Liver (tissue), 9 donors: ENCODE measurements around the gene OOSP3. TPM values are rescaled to one million over a fixed set of nuclear protein-coding genes. Genes with fewer than 3 reads are reported as not detected.

Experiments
- DNase-seq: peaks from one replicate; pipeline ENCODE4 v3.0.0-alpha.2; 2017; ENCODE audit warnings: low spot score
- H3K27ac ChIP-seq, 2 donors: one replicate each; pipeline ENCODE4 v1.7.0; 2013; ENCODE audit warnings: inconsistent platforms in 2 of 2, low read length in 2 of 2, control low read depth in 1 of 2, low read depth in 1 of 2, mild to moderate bottlenecking in 1 of 2
- H3K27me3 ChIP-seq, 4 donors: one replicate each; pipeline versions ENCODE4 v1.6.1 to v1.7.0; 2013; ENCODE audit warnings: low read length in 3 of 4, inconsistent platforms in 1 of 4, mild to moderate bottlenecking in 1 of 4, moderate library complexity in 1 of 4; ENCODE audit not compliant: control insufficient read depth in 4 of 4, insufficient read depth in 4 of 4
- H3K36me3 ChIP-seq, 4 donors: one replicate each; pipeline versions ENCODE4 v1.6.1 to v1.7.0; 2013; ENCODE audit warnings: low read length in 3 of 4, mild to moderate bottlenecking in 3 of 4, low read depth in 1 of 4, moderate library complexity in 1 of 4; ENCODE audit not compliant: control insufficient read depth in 4 of 4, insufficient read depth in 3 of 4
- H3K4me1 ChIP-seq, 4 donors: one replicate each; pipeline versions ENCODE4 v1.6.1 to v1.7.0; 2013; ENCODE audit warnings: low read length in 3 of 4, mild to moderate bottlenecking in 3 of 4, moderate library complexity in 1 of 4; ENCODE audit not compliant: control insufficient read depth in 4 of 4, insufficient read depth in 4 of 4
- H3K4me3 ChIP-seq, 3 donors: one replicate each; pipeline versions ENCODE4 v1.6.1 to v1.7.0; 2013; ENCODE audit warnings: low read length in 3 of 3, control low read depth in 1 of 3, low read depth in 1 of 3, mild to moderate bottlenecking in 1 of 3
- H3K9ac ChIP-seq, 2 donors: one replicate each; pipeline ENCODE4 v1.7.0; 2013; ENCODE audit warnings: low read length in 2 of 2, mild to moderate bottlenecking in 2 of 2, moderate library complexity in 2 of 2, control low read depth in 1 of 2, low read depth in 1 of 2
- H3K9me3 ChIP-seq, 4 donors: one replicate each; pipeline versions ENCODE4 v1.6.1 to v1.7.0; 2013; ENCODE audit warnings: low read length in 3 of 4; ENCODE audit not compliant: control insufficient read depth in 4 of 4
- ATF3 ChIP-seq: IDR thresholded peaks from 2 replicates; pipeline ENCODE4 v1.6.1; 2016; ENCODE audit warnings: antibody characterized with exemption
- EGR1 ChIP-seq, 2 donors: IDR thresholded peaks; 2 replicates each; pipeline ENCODE4 v1.6.1; 2016 to 2018; ENCODE audit warnings: antibody characterized with exemption in 2 of 2, low read depth in 2 of 2
- FOXA1 ChIP-seq: IDR thresholded peaks from 2 replicates; pipeline ENCODE4 v1.6.1; 2016; ENCODE audit warnings: antibody characterized with exemption
- FOXA2 ChIP-seq: IDR thresholded peaks from 2 replicates; pipeline ENCODE4 v1.6.1; 2016; ENCODE audit warnings: antibody characterized with exemption
- GABPA ChIP-seq, 2 donors: IDR thresholded peaks in 1 of 2; conservative IDR thresholded peaks in 1 of 2; 2 replicates each; pipeline ENCODE4 v1.6.1; 2016; ENCODE audit warnings: antibody characterized with exemption in 2 of 2, mild to moderate bottlenecking in 1 of 2, moderate library complexity in 1 of 2
- HNF4A ChIP-seq, 2 donors: conservative IDR thresholded peaks; 2 replicates each; pipeline ENCODE4 v1.6.1; 2016; ENCODE audit warnings: antibody characterized with exemption in 2 of 2, mild to moderate bottlenecking in 2 of 2
- HNF4G ChIP-seq: IDR thresholded peaks from 2 replicates; pipeline ENCODE4 v1.6.1; 2016; ENCODE audit warnings: antibody characterized with exemption
- JUND ChIP-seq, 2 donors: IDR thresholded peaks; 2 replicates each; pipeline ENCODE4 v1.6.1; 2016; ENCODE audit warnings: antibody characterized with exemption in 2 of 2
- NR2F2 ChIP-seq: IDR thresholded peaks from 2 replicates; pipeline ENCODE4 v1.6.1; 2016; ENCODE audit warnings: antibody characterized with exemption
- RAD21 ChIP-seq, 2 donors: IDR thresholded peaks; 2 replicates each; pipeline ENCODE4 v1.6.1; 2016; ENCODE audit warnings: antibody characterized with exemption in 2 of 2, mild to moderate bottlenecking in 2 of 2
- RXRA ChIP-seq, 2 donors: IDR thresholded peaks; 2 replicates each; pipeline ENCODE4 v1.6.1; 2017 to 2018; ENCODE audit warnings: antibody characterized with exemption in 2 of 2, mild to moderate bottlenecking in 1 of 2
- SP1 ChIP-seq: IDR thresholded peaks from 2 replicates; pipeline ENCODE4 v1.6.1; 2018; ENCODE audit warnings: antibody characterized with exemption, mild to moderate bottlenecking
- TAF1 ChIP-seq: conservative IDR thresholded peaks from 2 replicates; pipeline ENCODE4 v1.6.1; 2016; ENCODE audit warnings: antibody characterized with exemption, mild to moderate bottlenecking
- YY1 ChIP-seq: IDR thresholded peaks from 2 replicates; pipeline ENCODE4 v1.6.1; 2016; ENCODE audit warnings: antibody characterized with exemption, mild to moderate bottlenecking
- ZBTB33 ChIP-seq: IDR thresholded peaks from 2 replicates; pipeline ENCODE4 v1.6.1; 2016; ENCODE audit warnings: antibody characterized with exemption
- WGBS: extraction: QIAGEN DNeasy Blood & Tissue Kit; methylation state at CpG from one replicate; pipeline ENCODE4 v1.1.7; 2013; 5-methylcytosine and 5-hydroxymethylcytosine counted together
- polyA plus RNA-seq, 2 donors: library from polyadenylated mRNA; stranded (reverse) in 1 of 2; unstranded in 1 of 2; fragments of 200-250 nt in 1 of 2; fragments of >200 nt in 1 of 2; fragmentation: Nextera tagmentation in 1 of 2; extraction: Ambion mirVana in 1 of 2; gene quantifications; one replicate each; pipeline versions ENCODE4 v1.2.1 to v1.2.3, GENCODE V29; 2013 to 2015
- total RNA-seq, 2 donors: library from RNA; depleted of rRNA; stranded (reverse); fragments of >200 nt; gene quantifications; one replicate each; pipeline ENCODE4 v1.2.3, GENCODE V29; 2014
- TF ChIP-seq, protein P1 (sequence below): IDR thresholded peaks from 2 replicates; pipeline ENCODE4 v1.6.1; 2016; ENCODE audit warnings: antibody characterized with exemption, mild to moderate bottlenecking
- TF ChIP-seq, protein P2 (sequence below): IDR thresholded peaks from 2 replicates; pipeline ENCODE4 v1.6.1; 2016; ENCODE audit warnings: antibody characterized with exemption
- TF ChIP-seq, protein P3 (sequence below): fragments of 150-350 bp; IDR thresholded peaks from 2 replicates; pipeline ENCODE4 v1.5.1; 2017; ENCODE audit warnings: improper control_type of control experiment, low read depth, low read length; ENCODE audit not compliant: missing input control
- donor health status: healthy.
- donor health status: healthy.
- donor health status: healthy.
- donor health status: healthy.
- donor health status: healthy.

OOSP3 gene
- total and polyA plus RNA-seq, 4 donors: not detected

DNA sequence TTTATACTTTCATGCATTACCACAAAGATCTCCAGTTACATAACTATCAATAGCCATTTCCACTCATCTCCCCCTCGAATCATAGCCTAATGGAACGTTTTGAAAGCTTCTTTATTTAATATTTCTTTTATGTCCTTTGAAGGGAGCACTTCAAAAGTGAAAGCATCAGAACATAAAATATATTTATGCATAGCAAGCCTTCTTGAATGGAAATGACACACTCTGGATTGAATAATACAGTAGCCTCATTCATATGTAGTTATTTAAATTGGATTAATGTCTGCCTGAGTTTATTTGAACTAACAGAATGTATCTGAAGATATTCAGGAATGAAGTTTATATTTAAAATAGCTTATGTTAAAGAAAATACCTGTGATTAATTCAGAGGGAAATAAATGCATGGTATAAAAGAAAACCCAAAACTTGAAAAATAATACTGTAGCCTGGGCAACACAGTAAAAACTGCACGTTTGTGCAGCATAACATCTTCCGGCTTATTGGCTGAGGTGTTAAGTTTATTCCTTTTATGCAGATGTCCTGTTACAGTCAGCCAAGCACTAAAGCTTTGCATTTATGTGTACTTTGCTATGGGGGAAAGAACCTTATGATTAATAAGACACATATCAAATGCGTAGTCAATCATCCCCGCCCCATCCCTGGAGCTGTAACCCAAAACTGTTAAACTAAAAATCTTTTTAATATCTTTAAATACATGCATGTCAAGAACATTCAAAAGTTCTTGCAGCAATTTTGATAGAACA is 22.0 kb downstream of the OOSP3 start:
- WGBS: 79% methylated on average over 6 of the region's 6 CpGs
- no peak overlapping the region for H3K27ac ChIP-seq

More for the DNA sequence above, 22.0 kb downstream of the OOSP3 start:
- H3K27me3 ChIP-seq: no peaks in the 10 kb centered on the region
- no peak overlapping the region for H3K9ac ChIP-seq
- H3K36me3 ChIP-seq: no peaks in the 10 kb centered on the region
- H3K9me3 ChIP-seq: peaks cover 0 to 7% (median 0%) of the 10 kb centered on the region in 4 donors
- H3K4me1 ChIP-seq: no peaks in the 10 kb centered on the region
- TF ChIP-seq TAF1: no peak
- no peak for TF ChIP-seq RAD21 (IDR thresholded peaks at IDR 0.05)
- TF ChIP-seq FOXA1: no peak
- TF ChIP-seq, protein P1, sequence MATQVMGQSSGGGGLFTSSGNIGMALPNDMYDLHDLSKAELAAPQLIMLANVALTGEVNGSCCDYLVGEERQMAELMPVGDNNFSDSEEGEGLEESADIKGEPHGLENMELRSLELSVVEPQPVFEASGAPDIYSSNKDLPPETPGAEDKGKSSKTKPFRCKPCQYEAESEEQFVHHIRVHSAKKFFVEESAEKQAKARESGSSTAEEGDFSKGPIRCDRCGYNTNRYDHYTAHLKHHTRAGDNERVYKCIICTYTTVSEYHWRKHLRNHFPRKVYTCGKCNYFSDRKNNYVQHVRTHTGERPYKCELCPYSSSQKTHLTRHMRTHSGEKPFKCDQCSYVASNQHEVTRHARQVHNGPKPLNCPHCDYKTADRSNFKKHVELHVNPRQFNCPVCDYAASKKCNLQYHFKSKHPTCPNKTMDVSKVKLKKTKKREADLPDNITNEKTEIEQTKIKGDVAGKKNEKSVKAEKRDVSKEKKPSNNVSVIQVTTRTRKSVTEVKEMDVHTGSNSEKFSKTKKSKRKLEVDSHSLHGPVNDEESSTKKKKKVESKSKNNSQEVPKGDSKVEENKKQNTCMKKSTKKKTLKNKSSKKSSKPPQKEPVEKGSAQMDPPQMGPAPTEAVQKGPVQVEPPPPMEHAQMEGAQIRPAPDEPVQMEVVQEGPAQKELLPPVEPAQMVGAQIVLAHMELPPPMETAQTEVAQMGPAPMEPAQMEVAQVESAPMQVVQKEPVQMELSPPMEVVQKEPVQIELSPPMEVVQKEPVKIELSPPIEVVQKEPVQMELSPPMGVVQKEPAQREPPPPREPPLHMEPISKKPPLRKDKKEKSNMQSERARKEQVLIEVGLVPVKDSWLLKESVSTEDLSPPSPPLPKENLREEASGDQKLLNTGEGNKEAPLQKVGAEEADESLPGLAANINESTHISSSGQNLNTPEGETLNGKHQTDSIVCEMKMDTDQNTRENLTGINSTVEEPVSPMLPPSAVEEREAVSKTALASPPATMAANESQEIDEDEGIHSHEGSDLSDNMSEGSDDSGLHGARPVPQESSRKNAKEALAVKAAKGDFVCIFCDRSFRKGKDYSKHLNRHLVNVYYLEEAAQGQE: no peak
- TF ChIP-seq YY1: no peak
- no peak for TF ChIP-seq RXRA (IDR thresholded peaks at IDR 0.05)
- TF ChIP-seq NR2F2: no peak
- TF ChIP-seq HNF4A (conservative IDR thresholded peaks at IDR 0.05): no peak
- no peak for TF ChIP-seq EGR1 (IDR thresholded peaks at IDR 0.05; ENCODE audit: low read depth in 2 of 2)
- TF ChIP-seq, protein P2, sequence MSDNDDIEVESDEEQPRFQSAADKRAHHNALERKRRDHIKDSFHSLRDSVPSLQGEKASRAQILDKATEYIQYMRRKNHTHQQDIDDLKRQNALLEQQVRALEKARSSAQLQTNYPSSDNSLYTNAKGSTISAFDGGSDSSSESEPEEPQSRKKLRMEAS: no peak
- TF ChIP-seq HNF4G: no peak
- TF ChIP-seq, protein P3, sequence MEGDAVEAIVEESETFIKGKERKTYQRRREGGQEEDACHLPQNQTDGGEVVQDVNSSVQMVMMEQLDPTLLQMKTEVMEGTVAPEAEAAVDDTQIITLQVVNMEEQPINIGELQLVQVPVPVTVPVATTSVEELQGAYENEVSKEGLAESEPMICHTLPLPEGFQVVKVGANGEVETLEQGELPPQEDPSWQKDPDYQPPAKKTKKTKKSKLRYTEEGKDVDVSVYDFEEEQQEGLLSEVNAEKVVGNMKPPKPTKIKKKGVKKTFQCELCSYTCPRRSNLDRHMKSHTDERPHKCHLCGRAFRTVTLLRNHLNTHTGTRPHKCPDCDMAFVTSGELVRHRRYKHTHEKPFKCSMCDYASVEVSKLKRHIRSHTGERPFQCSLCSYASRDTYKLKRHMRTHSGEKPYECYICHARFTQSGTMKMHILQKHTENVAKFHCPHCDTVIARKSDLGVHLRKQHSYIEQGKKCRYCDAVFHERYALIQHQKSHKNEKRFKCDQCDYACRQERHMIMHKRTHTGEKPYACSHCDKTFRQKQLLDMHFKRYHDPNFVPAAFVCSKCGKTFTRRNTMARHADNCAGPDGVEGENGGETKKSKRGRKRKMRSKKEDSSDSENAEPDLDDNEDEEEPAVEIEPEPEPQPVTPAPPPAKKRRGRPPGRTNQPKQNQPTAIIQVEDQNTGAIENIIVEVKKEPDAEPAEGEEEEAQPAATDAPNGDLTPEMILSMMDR: no peak
- TF ChIP-seq FOXA2: no peak
- no peak for TF ChIP-seq GABPA (IDR thresholded peaks at IDR 0.05 in 1 of 2, conservative IDR thresholded peaks at IDR 0.05 in 1 of 2)
- TF ChIP-seq JUND (IDR thresholded peaks at IDR 0.05): no peak
- TF ChIP-seq SP1: no peak
- no peak for TF ChIP-seq ZBTB33
- TF ChIP-seq ATF3: no peak
- no peak overlapping the region for H3K4me3 ChIP-seq
- no peak for DNase-seq
